GM21737 (cell line): Measurements from ENCODE around the gene MYH2.

Experiments
- ATAC-seq: cut with Tn5 transposase; IDR thresholded peaks from one replicate; pipeline ENCODE4 v1.9.1; 2021; ENCODE audit warnings: mild to moderate bottlenecking, moderate library complexity; ENCODE audit not compliant: unreplicated experiment

The MYH2 gene

DNA sequence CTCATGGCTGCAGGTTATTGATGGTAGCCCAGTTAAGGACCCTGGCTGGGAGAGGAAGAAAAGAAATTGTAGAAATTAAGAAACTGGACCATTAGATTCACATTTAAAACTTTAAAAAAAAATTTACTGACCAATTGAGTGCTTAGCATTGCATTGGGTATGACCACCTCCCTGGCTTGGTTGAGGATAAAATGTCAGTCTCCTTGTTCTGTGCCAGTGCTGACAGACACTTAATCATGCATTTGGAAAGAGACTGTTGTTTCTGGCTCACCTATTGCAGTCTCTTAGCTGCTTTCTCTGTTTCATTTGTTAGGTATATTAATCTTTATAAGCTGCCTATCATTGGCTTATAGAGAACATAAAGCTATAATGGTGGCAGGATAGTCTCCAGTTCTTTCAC is 32.8 kb downstream of the MYH2 start:
- ATAC-seq: no peak

DNA sequence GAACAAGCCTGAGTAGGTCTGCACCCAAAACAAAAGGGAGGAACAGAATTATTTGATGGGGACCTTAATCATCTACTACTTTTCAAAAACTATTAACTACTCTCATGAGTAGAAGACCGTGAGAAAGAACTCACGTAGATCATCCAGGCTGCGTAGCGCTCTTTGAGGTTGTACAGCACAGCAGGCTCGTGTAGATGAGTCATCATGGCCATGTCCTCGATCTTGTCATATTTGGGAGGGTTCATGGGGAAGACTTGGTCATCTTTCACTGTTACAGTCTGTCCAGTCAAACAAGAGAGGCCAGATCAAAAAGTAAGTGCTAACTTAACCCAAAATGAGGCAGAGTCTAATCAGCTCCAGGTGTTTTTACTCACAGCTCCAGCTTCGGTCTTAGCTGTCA is 33.4 kb downstream of the MYH2 start:
- no peak for ATAC-seq

- no peak for ATAC-seq
Observed at GRCh38 chr17:10513299-10514067, 36.0 kb downstream of the MYH2 start.

- ATAC-seq: no peak
Observed at GRCh38 chr17:10512856-10513255, 36.6 kb downstream of the MYH2 start.

DNA sequence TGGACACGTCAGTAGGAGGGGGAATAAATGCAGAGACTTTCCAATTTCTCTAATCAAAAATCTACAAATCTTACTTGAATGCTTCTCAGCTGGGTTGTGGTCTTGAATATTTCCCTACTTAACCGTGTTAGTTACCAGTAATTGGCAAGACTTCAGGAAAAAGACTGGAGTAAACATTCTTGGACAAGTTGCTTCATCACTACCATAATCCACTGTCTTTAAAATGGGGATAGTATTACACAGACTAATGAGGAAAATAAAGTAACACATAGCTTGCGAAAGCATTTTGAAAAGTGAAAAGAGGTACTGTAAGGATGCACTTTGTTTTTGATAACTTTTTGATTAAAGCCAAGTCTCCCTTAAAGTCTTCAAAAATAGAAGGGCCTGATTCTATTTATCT is 49.5 kb downstream of the MYH2 start:
- no peak for ATAC-seq

DNA sequence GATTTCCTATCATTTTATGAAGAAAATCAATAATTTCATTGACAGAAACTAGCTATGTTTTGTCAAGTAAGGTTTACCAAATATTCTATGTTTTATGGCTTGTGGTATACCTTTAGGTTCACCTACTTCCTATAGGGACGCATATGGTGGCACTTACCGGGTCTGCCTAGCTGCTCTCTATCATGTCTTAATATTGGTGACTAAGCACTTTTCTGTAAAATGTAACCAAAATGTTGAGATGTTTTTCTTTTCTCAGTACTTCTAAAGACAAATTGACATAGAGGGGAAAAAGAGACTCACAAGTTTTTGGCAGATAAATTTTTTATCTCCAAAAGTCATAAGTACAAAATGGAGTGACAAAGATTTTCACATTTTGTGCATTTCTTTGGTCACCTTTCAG is 57.5 kb downstream of the MYH2 start:
- no peak for ATAC-seq

DNA sequence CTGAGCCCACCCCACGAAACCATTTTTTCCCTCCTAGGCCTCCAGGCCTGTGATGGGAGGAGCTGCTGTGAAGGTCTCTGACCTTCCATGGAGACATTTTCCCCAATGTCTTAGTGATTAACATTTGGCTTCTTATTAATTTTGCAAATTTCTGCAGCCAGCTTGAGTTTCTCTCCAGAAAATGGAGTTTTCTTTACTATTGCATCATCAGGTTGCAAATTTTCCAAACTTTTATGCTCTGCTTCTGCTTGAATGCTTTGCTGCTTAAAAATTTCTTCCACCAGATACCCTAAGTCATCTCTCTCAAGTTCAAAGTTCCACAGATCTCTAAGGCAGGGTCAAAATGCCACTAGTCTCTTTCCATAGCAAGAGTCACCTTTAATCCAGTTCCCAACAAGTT is 67.2 kb downstream of the MYH2 start:
- no peak for ATAC-seq

- ATAC-seq: no peak
Observed at GRCh38 chr17:10477701-10478100, 71.8 kb downstream of the MYH2 start.

- ATAC-seq: no peak
Observed at GRCh38 chr17:10474536-10474935, 74.9 kb downstream of the MYH2 start.

DNA sequence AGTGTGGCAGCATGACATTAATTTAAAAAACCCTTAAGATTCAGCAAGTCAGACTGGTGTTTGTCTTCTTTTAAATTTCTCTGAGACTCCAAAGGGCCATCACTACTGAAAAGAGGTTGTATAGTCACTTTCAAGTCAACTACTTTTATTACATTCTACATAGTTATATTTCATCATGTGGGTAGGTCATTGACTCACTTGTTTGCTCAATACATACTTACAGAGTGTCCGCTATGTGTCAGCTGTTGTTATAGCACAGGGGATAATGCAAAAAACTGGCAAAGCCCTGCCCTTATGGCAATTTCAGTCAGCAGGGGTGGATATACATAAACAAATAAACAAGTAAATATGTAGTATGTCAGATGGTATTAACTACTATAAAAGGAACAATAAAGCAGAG is 77.6 kb downstream of the MYH2 start:
- ATAC-seq: no peak
